NCI-H187 treated with DMSO at 0.1 percent for 48 hours (cell line): ENCODE results near the gene HNRNPD.
"Not testable (repeated sequence)": the region's sequence is repeated elsewhere in the genome, so short reads cannot be mapped to it uniquely, and the experiment has no call there.

Experiments
- DNase-seq: peaks from one replicate; lab custom pipeline; 2025; lab: John Stamatoyannopoulos, UW

HNRNPD gene

GRCh38 chr4:82372517-82373485, 990 bp downstream of the HNRNPD start:
- peak; percentile 46 for DNase-seq

GRCh38 chr4:82371497-82371896, 2.3 kb downstream of the HNRNPD start:
- no peak for DNase-seq

GRCh38 chr4:82367438-82368097, 6.2 kb downstream of the HNRNPD start:
- DNase-seq: no peak

GRCh38 chr4:82366431-82366830, 7.4 kb downstream of the HNRNPD start:
- not testable (repeated sequence) for DNase-seq

- no peak for DNase-seq
Measured at GRCh38 chr4:82363896-82364487, 9.8 kb downstream of the HNRNPD start.

GRCh38 chr4:82362565-82362964, 11.2 kb downstream of the HNRNPD start:
- DNase-seq: no peak

- no peak for DNase-seq
Measured at GRCh38 chr4:82360298-82361177, 13.3 kb downstream of the HNRNPD start.

- DNase-seq: no peak
Measured at GRCh38 chr4:82358847-82359246, 14.9 kb downstream of the HNRNPD start.

GRCh38 chr4:82357640-82358039, 16.2 kb downstream of the HNRNPD start:
- no peak for DNase-seq

- DNase-seq: no peak
Measured at GRCh38 chr4:82354788-82355187, 19.0 kb downstream of the HNRNPD start.

GRCh38 chr4:82352825-82353366, 20.9 kb downstream of the HNRNPD start:
- no peak for DNase-seq

GRCh38 chr4:82352118-82352824, 21.5 kb downstream of the HNRNPD start:
- no peak for DNase-seq

GRCh38 chr4:82346126-82346525, 27.7 kb downstream of the HNRNPD start:
- no peak for DNase-seq

GRCh38 chr4:82335043-82335442, 38.7 kb downstream of the HNRNPD start:
- no peak for DNase-seq

GRCh38 chr4:82333641-82334040, 40.1 kb downstream of the HNRNPD start:
- DNase-seq: not testable (repeated sequence)

GRCh38 chr4:82331814-82332213, 42.0 kb downstream of the HNRNPD start:
- DNase-seq: no peak

- DNase-seq: no peak
Measured at GRCh38 chr4:82320351-82320750, 53.4 kb downstream of the HNRNPD start.

- not testable (repeated sequence) for DNase-seq
Measured at GRCh38 chr4:82303063-82303462, 70.7 kb downstream of the HNRNPD start.
